ENCODE measurements around the gene ATAD3A.
"Not testable (repeated sequence)": the region's sequence is repeated elsewhere in the genome, so short reads cannot be mapped to it uniquely, and the experiment has no call there.

- not testable (repeated sequence) for TF ChIP-seq CTCF (conservative IDR thresholded peaks at IDR 0.05 in 1 of 2, IDR thresholded peaks at IDR 0.05 in 1 of 2; ENCODE audit: low read depth in 1 of 2, low read length in 2 of 2); EZH2 (IDR thresholded peaks at IDR 0.05; ENCODE audit: low read length, missing control alignments)
These were observed 14.5 kb downstream of the ATAD3A start for GRCh38 chr1:1526476-1526875.

Measured in fibroblast of lung (primary cell).